ENCODE results near the gene PPIL4.

DNA sequence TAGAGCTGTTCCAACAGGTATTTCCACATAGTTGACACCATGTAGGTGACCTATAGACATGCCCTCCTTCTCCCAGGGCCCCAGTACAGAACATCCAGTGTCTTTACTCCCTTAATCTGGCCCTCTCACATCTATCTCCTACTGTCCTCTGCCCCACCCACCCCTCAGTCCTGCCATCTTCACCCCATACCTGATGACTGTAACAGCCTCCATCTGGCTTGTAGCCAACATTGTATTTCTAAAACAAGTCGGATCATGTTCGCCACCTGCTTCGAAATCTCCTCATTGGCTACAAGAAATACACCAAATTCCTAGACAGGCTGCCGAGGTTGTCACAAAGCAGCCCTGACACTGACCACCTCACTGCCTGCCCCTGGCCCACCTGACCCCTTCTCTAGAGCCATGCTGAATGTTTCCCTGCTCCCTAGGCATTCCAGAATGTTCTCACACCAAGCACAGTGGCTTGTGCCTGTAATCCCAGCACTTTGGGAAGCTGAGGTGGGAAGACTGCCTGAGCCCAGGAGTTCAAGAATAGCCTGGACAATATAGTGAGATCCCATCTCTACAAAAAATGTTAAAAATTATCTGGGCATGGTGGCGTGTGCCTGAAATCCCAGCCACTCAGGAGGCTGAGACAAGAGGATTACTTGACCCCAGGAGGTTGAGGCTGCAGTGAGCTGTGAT lies 67.1 kb downstream of the PPIL4 start:
- TF ChIP-seq, protein P1, sequence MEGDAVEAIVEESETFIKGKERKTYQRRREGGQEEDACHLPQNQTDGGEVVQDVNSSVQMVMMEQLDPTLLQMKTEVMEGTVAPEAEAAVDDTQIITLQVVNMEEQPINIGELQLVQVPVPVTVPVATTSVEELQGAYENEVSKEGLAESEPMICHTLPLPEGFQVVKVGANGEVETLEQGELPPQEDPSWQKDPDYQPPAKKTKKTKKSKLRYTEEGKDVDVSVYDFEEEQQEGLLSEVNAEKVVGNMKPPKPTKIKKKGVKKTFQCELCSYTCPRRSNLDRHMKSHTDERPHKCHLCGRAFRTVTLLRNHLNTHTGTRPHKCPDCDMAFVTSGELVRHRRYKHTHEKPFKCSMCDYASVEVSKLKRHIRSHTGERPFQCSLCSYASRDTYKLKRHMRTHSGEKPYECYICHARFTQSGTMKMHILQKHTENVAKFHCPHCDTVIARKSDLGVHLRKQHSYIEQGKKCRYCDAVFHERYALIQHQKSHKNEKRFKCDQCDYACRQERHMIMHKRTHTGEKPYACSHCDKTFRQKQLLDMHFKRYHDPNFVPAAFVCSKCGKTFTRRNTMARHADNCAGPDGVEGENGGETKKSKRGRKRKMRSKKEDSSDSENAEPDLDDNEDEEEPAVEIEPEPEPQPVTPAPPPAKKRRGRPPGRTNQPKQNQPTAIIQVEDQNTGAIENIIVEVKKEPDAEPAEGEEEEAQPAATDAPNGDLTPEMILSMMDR (IDR thresholded peaks at IDR 0.05) = no peak
- no peak for TF ChIP-seq POLR2A (IDR thresholded peaks at IDR 0.05)
